CD4-positive, alpha-beta T cell treated with Interleukin-4 for 1 hour (primary cell): Measurements from ENCODE around the gene QPCTL.

ENCODE experiments used
- DNase-seq, 2 donors: peaks; one replicate each; pipeline ENCODE4 v3.0.0-alpha.2; 2020 to 2022

QPCTL gene

DNA sequence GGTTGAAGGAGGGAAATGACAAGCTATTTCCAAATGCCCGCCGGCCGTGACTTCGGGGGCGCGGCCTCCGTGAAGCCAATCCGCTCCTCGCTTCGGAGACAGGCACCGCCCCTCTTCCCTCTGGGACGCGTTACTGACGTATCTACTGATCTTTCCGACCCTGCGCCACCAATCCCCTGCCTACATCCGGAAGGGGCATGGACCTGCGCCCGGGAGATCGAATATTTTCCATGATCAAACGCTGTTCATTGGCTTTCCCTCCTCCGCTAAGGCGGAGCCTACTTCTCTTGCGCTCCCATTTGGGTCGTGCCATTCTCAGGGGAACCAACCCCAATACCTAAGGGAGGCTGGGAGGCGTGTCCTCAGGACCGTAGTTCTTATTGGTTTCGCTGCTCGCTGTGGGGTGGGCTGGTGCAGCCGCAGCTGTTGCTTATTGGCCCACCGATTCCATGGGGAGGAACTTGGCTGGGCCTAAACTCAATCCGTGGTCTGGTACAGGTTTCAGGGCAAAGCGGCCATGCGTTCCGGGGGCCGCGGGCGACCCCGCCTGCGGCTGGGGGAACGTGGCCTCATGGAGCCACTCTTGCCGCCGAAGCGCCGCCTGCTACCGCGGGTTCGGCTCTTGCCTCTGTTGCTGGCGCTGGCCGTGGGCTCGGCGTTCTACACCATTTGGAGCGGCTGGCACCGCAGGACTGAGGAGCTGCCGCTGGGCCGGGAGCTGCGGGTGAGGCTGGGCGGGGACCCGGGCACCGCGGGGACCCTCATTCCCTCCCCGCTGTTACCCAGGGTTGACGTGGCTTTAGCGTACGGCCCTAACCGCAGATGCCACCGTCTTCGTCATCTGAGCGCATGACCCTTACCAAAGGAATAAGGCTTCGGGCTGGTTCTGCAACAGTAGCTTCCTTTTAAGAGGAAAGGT, at the start of gene QPCTL:
QPCTL (plus strand) TSS at position 480 of the 919 bp plus-strand sequence; CDS start at position 518, 38 bp downstream.
- DNase-seq: peak; percentile 99

DNA sequence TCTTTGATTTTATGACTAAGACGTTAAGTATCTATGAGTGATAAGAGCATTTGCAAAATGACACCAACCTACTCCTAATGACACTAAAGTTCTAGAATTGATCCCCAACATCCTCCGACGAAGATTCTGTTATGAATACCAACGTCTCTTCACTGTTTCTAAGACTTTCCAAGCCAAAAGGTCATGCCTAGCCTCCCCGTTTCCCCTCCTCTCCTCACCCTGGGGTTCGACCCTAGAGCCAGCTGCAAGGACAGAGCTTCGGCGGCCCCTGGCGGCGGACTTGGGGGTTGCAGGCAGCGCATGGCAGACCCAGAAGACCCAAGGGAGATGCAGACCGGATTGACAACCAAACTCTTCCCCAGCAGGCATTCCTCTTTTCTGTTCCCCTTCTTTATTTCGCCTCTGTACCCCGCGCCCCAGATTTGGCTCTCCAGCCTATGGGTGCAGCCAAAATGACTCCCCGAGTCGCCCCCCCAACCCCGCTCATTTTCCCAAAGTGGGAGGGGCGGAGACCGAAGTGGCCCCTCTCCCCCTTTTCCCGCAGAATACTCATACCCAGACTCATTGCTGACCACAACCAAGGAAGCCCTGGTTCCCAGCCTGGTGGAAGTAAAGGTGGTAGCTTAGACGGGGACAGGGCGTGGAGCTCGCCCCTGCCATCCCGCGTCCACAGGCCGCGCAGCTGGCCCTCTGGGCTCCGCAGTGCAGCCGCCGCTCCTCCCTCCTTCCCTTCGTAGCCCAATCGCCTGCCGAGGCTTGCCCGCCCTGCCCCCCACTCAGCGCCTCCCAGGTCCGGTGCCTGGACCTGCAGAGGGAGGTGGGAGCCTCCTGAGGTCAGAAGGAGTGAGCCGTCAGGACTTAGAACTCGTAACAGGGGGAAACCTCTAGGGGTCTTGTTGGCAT, 49.2 kb upstream of the QPCTL start:
- peak; percentile 91 to 92 for DNase-seq

DNA sequence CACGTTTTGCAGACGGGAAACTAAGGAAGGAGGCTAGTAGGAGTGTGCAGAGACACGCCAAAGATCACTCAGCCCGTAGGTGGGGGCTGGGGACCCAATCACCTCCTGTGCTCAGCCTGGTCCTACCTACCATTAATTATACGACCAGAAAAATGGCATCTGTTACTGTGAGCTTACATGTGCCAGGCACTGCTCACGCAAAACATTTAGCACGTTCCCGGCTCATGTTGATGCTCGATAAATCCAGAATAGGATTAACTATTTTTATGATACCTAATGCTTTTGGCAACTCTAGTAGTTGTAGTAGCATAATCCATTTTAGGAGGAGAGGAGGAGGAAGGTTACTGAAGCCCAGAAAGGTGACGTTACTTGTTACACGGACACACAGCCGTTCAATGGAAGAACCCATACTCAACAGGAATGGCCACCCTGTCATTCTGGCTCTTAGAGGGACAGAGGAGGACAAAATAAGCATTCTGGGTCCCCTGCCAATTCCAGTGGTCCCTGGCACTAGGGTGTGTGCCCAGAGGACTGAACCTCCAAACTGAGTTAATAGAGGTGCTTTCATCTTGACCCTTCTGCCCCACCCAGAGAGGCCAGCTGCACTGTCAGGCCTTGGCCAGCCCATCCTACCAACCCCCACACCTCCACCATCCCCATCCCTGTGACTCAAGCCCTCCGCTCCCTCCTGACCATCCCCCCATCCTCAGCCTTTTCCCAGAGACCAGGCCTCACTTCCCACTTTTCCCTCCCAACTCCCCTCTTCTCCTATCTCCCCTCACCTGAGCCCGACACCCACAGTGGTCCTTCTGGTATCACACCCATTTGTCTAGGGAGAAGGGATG, 48.3 kb upstream of the QPCTL start:
- DNase-seq: no peak

DNA sequence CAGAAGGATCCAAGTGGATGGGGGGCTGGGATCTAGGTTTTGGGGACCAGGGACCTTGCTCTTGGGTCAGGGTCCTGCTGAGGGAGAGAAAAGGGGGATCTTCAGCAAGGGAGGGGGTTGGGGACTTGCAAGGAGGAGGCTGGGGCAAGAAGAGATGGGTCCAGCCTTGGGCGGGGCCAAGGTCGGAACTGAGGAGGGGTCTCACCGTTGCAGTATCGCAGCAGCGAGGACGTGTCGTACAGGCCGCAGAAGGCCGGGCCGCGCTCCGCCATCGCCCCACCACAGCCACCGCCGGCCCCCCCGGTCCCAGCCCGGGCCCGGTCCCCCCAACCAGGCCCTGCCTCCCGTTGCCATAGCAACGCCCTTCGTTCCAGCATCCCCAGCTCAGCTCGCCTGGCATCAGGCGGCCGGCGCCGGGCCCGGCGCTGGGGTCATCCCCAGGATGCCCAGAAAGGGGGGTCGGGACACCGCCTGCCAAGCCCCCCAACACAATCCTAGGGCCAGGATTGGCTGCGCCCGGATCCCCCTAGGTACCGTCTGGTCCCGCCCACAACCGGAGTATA, 47.3 kb upstream of the QPCTL start:
- DNase-seq: no peak

DNA sequence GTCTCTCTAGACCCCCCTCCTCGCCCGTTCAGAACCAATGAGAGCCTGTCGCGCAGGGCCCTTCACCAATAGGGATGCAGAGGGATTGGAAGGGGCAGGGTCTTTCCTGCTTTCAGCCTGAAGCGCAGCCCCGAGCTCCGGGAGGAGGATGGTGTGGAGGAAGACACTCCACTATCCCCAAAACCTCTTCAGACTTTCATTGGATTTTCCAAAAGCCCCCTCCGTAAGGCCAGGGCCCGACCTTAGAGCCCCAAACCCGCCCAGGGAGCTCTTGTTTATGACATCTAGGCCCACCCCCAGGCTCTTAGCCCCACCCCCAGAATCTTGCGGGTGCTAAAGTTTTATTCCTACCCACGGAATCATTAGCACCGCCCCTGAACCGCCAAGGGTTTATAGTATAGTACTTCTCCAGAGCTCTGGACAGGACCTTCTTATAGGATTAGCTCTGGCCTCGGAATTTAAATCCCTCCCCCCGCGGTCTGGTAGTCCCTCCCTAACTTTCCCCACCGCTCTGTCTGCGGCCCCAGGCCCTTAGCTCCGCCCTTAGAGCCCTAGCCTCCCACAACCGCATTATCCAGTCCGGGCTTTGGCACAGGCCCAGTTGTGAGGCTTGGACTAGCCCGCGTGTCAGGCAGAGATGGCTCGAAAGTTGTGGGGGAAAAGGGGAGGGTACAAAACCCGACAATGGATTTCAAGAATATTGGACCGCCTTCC, 46.7 kb upstream of the QPCTL start:
- peak; percentile 85 to 91 for DNase-seq

DNA sequence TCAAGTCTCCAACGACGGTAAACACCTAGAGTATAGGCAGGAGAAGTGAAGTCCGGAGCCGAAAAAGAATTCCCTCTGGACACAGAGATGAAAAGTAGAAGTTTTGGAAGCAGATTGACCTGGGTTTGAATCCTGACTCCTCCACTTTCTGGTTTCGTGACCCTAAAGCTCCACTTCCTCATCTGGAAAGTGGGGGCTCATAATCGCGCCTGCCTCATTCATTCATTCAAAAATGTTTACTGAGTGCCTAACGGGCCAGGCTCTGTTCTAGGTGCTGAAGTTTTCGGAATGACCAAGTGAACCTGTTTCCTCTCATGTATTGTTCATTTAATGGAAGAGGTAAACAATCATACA, 46.1 kb upstream of the QPCTL start:
- no peak for DNase-seq

DNA sequence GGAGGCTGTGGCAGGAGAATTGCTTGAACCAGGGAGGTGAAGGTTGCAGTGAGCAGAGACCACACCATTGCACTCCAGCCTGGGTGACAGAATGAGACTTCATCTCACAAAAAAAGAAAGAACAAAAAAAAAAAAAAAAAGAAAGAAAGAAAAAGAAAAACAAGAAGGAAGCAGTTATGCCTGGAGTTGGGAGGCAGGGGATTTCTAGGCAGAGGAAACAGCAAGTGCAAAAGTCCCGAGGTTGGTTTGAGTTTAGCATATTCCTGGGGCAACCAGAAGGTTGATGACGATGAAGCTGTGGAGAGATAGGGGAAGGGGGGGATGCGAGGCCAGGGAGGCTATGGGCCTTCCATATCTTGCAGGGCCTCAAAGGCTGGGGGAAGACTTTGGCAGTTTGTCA, 41.7 kb upstream of the QPCTL start:
- DNase-seq: no peak

DNA sequence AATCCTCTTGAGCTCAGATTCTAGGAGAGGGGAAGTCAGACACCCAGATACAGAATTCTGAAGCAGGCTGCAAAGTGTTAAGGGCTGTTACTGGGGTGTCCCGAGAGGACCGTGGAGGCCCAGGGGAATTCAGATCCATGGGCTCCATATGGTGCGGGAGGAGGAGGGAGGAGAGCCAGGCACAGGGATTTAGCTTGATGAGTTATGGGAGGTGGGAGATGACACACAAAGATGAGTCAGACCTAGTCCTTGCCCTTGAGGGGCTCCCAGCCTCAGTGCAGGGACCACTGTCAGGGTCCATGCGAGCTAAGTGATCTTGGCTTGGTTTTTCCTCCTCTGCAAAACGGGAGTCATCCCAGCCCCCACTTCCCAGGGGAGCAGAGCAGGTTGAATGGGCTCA, 38.8 kb upstream of the QPCTL start:
- no peak for DNase-seq

DNA sequence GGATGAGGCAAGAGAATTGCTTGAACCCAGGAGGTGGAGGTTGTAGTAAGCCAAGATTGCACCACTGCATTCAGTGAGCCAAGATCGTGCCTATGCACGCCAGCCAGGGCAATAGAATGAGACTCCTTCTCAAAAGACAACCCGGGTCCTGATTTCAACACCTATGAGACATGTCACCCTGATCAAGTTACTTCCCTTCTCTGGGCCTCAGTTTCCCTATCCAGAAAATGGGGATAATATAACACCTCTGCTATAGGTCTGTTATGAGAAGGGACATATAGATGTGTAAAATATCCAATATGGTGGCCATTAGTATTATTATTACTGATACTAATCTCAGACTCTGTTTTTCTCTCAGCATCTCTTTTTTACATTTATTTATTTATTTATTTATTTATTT, 37.4 kb upstream of the QPCTL start:
- no peak for DNase-seq

DNA sequence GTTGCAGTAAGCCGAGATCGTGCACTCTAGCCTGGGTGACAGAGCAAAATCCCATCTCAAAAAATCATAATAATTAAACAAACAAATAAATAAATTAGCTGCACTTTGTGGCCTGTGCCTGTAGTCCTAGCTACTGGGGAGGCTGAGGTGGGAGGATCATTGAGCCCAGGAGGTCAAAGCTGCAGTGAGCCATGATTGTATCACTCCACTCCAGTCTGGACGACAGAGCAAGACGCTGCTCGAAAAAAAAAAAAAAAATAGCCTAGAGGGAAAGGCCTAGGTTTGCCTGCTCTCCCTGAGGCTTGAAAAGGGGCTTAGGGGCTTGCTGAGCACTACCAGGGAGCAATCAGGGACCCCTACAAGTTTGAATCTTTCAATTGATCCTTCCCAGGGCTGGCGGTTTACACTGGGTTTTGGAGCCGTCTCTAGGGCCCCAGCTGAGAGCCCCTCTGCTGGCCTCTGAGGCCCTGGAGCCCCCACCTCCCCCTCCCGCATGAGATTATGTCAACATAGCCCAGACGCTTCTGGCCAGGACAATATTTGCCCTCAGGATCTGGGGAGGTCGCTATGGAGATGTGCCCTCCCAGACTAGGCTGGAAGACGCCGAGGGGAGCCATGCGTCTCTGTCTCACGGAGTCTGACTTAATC, 34.8 kb upstream of the QPCTL start:
- DNase-seq: no peak

DNA sequence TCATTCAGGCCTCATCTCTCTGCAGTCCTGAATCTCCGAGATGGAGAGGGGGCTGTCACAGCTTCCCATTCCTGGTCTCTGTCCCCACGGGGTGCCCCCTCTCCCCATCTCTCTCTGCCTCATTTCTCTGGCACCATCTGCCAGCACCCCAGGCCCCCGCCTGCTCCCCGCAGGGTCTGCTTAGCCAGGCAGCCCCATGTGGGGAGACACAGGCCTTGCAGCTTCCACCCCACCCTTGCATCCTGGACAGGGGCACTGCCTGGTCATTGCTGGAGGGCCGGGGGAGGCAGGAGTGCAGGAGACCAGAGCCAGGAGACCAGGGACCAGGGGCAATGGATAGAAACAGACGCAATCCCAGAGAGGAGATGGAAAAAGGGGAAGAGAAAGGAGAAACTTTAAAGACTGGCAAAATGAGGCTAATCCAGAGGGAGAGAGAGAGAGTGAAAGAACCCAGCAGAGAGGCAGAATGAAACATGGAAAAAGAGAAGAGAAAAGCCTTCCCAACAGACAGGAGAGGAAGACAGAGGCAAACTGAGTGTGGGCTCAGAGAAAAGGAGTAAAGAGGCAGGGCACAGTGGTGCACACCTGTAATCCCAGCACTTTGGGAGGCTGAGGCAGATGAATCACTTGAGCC, 33.3 kb upstream of the QPCTL start:
- DNase-seq: no peak

DNA sequence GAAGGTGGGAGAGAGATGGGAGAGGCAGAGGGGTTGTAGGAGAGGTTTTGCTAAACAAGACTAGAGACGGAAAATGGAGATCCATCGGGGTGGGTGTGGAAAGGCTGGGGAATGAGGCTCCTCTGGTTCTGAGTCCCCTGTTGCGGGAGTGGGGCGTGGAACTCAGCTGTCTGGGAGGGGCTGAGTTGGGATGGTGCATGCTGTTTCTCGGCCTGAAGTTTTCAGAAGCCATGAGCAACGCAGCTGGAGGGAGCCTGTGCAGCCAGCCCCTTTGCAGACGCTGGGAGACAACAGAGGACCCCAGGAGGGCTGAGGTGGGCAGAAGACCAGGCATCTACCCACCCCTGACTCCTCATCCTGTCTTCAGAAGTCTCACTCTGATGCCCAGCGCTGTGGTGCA, 31.8 kb upstream of the QPCTL start:
- DNase-seq: no peak

DNA sequence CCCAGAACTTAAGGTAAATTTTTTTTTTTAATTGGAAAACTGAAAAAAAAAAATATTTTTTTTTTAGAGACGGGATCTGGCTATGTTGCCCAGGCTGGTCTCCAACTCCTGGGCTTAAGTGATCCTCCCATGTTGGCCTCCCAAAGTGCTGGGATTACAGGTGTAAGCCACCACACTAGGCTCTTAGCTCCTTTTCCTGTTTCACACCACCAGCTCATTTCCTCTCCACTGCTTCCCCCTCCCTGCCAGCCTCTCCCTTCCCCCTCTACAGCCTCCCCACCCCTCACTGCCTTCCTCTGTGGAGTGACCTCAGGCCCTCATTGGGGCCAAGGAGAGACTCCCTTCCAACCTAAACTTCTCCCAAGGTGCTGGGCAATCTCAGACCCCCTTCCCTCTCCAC, 28.7 kb upstream of the QPCTL start:
- DNase-seq: no peak

DNA sequence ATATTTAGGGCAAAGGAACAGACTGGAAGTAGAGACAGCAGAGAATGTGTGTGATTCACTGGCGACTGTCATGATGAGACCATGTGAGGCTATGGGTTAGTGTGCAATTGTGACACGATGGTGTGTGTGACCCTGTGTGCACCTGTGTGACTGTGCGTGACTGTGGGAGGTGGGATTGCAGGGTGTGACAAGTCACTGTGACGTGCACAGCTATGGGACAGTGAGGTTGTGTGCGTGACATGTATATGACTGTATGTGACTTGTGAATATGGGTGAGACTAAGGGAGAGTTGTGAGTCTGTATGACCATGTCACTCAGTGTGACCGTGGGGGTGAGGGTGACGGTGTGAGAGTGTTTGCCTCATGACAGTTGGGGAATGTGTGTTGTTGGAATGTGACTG, 27.9 kb upstream of the QPCTL start:
- no peak for DNase-seq

DNA sequence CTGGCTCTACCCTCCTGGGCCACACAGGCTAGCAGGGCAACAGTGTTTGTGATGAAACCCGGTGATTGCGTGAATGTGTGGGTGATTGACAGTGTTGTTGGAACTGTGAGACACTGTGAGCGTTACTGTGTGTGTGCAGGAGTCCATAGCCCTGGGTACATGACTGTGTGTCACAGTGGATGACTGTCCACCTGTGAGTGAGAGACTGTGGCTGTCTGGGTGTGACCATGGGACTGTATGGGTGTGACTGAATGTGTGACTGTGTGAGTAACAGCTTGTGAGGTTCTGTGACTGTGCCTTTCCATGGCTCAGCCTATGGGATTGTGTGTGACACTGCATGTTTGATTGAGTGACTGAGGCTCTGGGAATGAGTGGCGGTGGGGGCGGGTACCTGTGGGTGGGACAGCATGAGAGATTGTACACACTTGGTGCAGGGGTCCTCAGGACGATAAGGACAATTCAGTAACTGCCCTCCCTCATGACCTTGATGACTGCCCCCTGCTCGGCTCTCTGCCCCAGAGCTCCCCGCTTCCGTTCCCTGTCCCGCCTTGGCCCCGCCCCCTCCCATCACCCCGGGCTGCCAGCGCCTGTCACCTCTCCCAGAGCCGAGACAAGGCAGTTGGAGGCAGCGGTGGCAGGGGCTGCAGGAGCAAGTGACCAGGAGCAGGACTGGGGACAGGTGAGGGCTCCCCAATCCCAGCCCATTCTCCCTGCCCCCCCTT, 24.7 kb upstream of the QPCTL start, which contains the start of gene GIPR:
GIPR (plus strand) TSS at position 602 of the 722 bp plus-strand sequence. CDS start 1,300 bp downstream, outside the sequence.
- peak; percentile 52 to 56 for DNase-seq

DNA sequence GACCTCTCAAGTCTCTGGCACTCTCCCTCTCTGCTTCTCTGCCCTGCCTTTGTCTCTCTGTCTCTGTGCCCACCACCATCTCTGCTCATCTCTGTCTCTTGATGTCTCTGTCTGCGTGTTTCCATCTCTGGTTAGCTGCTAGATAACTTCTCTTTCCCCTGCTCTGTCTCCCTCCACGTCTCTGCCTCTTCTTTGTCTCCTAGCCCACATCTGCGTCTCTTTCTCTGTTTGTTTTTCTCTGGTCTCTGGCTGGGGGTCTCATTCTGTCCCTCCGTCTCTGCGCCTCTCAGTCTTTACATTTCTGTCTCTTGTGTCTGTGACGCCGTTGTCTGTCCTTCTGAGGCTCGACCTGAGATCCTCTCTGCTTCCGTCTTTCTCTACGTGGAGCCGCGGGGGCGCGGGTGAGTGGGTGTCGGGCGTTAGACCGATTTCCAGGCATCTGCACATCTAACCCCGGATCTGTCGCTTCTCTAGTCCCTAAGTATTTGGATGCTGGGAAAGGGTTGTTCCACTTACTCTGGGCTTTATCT, 24.1 kb upstream of the QPCTL start:
- peak in 1 of 2 donors; percentile 27 for DNase-seq

DNA sequence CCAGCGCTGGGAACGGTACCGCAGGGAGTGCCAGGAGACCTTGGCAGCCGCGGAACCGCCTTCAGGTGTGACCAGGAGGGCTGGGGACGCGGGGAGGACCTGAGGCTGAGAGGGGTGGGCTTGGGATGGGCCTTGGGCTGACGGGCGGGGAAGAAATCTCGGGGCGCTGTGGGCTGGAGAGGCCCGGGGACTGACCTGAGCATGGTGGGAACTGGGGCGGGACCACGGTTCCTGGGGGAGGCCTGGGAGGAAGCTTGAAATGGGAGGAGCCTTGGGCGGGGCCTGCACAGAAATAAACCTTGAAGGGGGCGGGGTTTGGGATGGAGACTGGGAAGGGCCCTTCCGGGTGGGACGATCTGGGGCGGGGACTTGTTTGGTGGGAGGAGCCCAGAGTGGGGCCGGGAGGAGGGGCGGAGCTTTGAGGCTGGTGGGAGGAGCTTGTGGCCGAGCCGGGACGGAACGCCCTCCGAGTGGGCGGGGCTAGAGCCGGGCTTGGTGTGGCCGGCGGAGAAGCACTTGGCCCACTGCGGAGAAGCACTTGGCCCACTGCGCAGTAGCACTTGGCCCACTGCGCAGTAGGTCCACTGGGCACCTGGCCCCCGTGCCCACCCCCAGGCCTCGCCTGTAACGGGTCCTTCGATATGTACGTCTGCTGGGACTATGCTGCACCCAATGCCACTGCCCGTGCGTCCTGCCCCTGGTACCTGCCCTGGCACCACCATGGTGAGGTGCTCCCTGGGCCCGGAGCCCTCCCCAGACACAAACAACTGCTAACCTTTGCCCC, 21.6 kb upstream of the QPCTL start:
- peak; percentile 57 to 63 for DNase-seq

DNA sequence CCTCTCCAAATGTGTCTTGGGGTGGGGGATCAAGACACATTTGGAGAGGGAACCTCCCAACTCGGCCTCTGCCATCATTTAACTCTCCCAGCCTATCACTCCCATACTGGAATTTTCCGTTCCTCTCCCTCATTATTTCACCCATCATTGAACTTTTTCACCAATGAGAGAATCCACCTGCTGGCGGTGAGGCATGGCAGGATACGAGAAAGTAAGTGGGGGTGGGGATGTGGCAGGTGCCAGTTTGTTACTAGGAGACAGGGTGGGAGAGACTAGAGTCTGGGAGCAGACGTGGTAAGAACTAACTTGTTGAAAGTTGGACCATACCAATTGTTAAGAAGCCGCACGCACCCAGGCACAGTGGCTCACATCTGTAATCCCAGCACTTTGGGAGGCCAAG, 17.5 kb upstream of the QPCTL start:
- DNase-seq: no peak

DNA sequence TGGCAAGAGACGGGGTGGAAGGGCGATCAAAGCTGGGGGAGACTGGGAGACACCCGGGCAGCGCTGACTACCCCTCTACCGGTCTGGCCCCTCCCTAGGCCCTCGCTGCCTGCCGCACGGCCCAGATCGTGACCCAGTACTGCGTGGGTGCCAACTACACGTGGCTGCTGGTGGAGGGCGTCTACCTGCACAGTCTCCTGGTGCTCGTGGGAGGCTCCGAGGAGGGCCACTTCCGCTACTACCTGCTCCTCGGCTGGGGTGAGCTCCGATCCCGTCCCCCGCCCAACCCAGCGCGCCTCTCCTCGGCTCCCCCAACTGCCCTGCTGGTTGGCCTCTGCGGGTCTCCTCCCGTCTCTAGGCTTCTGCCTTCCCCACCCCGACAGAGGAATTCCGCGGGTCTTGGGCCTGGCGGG, 15.6 kb upstream of the QPCTL start:
- DNase-seq: peak; percentile 35 to 54
